MCF 10A (cell line): ENCODE data around the gene FRY. TPM values are rescaled to one million over a fixed set of nuclear protein-coding genes. Genes with fewer than 3 reads are reported as not detected.

Experiments used
- BruUV-seq: library from RNA; stranded (reverse); fragments of 400-500 nt; replicated peaks from 2 replicates; lab custom pipeline; 2021; lab: Mats Ljungman, UMichigan
- CTCF ChIA-PET: fragments of 300-600 bp; sonication (Branson Sonifier 250); formaldehyde crosslinking; extraction: SDS; loops from one replicate; lab custom pipeline; 2021; ENCODE audit warnings: antibody characterized with exemption, inconsistent platforms; lab: Yijun Ruan, JAX
- POLR2A ChIA-PET: fragments of 300-600, 350-650 bp; sonication (Branson Sonifier 250); formaldehyde crosslinking; extraction: SDS; loops from one replicate; lab custom pipeline; 2020; ENCODE audit warnings: antibody characterized with exemption, inconsistent platforms; lab: Yijun Ruan, JAX
- DNase-seq: peaks from one replicate; pipeline ENCODE4 v3.0.0-alpha.2; 2018; ENCODE audit not compliant: unreplicated experiment
- H3K27ac Mint-ChIP-seq: one replicate; pipeline ENCODE4 v1.8.0; 2022; ENCODE audit warnings: mild to moderate bottlenecking, low read depth, mixed read lengths; ENCODE audit not compliant: unreplicated experiment
- H3K27me3 Mint-ChIP-seq: one replicate; pipeline ENCODE4 v1.8.0; 2022; ENCODE audit warnings: mixed read lengths; ENCODE audit not compliant: insufficient read depth, unreplicated experiment
- H3K36me3 Mint-ChIP-seq: one replicate; pipeline ENCODE4 v1.8.0; 2022; ENCODE audit warnings: mild to moderate bottlenecking, moderate library complexity, mixed read lengths; ENCODE audit not compliant: insufficient read depth, unreplicated experiment
- H3K4me1 Mint-ChIP-seq: one replicate; pipeline ENCODE4 v1.8.0; 2022; ENCODE audit warnings: mixed read lengths; ENCODE audit not compliant: insufficient read depth, unreplicated experiment
- H3K4me3 Mint-ChIP-seq: one replicate; pipeline ENCODE4 v1.8.0; 2022; ENCODE audit warnings: mild to moderate bottlenecking, moderate library complexity, mixed read lengths; ENCODE audit not compliant: unreplicated experiment
- H3K9me3 Mint-ChIP-seq: one replicate; pipeline ENCODE4 v1.8.0; 2022; ENCODE audit warnings: mixed read lengths; ENCODE audit not compliant: unreplicated experiment
- intact Hi-C: fragments of 100-400 bp; cut with micrococcal nuclease; formaldehyde crosslinking; loops from 2 replicates; pipeline ENCODE4 v1.14.1; 2022
- total RNA-seq: library from RNA; stranded (reverse); gene quantifications from 2 replicates; pipeline ENCODE4 v1.2.3, GENCODE V29; 2022
- TF ChIP-seq, protein P1 (sequence below): fragments of 200-600 bp; IDR thresholded peaks from one replicate; pipeline ENCODE4 v1.8.0; 2022; ENCODE audit warnings: antibody characterized with exemption, mild to moderate bottlenecking; ENCODE audit not compliant: unreplicated experiment

The FRY gene
- total RNA-seq, 1 experiment from 2014 or later, result 8.9 TPM

GRCh38 chr13:32234914-32235313 lies 203.3 kb downstream of the FRY start:
- CTCF ChIA-PET, result interaction anchor here (0.6 to 1.2 kb wide), 5 partner anchors 10 to 346 kb away, joined by 3 to 8 read pairs (median 4); no protein-coding TSS in a partner anchor
- Mint-ChIP-seq H3K36me3 (peaks cover 6% of the 10 kb centered on the region), H3K27me3 (no peaks in the 10 kb centered on the region), H3K9me3 (no peaks in the 10 kb centered on the region), H3K27ac (no peak overlapping the region), H3K4me1 (no peaks in the 10 kb centered on the region), H3K4me3 (no peak overlapping the region)
- POLR2A ChIA-PET, result no interaction called here
- no TSS peak for BruUV-seq
- TF ChIP-seq, protein P1, sequence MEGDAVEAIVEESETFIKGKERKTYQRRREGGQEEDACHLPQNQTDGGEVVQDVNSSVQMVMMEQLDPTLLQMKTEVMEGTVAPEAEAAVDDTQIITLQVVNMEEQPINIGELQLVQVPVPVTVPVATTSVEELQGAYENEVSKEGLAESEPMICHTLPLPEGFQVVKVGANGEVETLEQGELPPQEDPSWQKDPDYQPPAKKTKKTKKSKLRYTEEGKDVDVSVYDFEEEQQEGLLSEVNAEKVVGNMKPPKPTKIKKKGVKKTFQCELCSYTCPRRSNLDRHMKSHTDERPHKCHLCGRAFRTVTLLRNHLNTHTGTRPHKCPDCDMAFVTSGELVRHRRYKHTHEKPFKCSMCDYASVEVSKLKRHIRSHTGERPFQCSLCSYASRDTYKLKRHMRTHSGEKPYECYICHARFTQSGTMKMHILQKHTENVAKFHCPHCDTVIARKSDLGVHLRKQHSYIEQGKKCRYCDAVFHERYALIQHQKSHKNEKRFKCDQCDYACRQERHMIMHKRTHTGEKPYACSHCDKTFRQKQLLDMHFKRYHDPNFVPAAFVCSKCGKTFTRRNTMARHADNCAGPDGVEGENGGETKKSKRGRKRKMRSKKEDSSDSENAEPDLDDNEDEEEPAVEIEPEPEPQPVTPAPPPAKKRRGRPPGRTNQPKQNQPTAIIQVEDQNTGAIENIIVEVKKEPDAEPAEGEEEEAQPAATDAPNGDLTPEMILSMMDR, result no peak
- intact Hi-C loops, result no loop called here
- peak; percentile 14 for DNase-seq

- intact Hi-C loops, result no loop called here
- Mint-ChIP-seq H3K4me3 (no peak overlapping the region), H3K27ac (no peak overlapping the region), H3K36me3 (peaks cover 6% of the 10 kb centered on the region), H3K27me3 (no peaks in the 10 kb centered on the region), H3K9me3 (no peaks in the 10 kb centered on the region), H3K4me1 (no peaks in the 10 kb centered on the region)
- CTCF ChIA-PET, result interaction anchor here (0.5 to 1.9 kb wide), 3 partner anchors 8 to 1037 kb away, joined by 4 to 8 read pairs (median 5); no protein-coding TSS in a partner anchor
- BruUV-seq, result no TSS peak
- TF ChIP-seq, protein P1, result no peak
- no peak for DNase-seq
- POLR2A ChIA-PET, result interaction anchor here (0.7 to 1.6 kb wide), 2 partner anchors 17 to 22 kb away, joined by 3 read pairs; no protein-coding TSS in a partner anchor
Observed at GRCh38 chr13:32237681-32238080, 206.1 kb downstream of the FRY start.

- CTCF ChIA-PET, result interaction anchor here (0.6 kb wide), 2 partner anchors 17 to 604 kb away, joined by 3 to 4 read pairs; no protein-coding TSS in a partner anchor
- no peak overlapping the region for H3K27ac Mint-ChIP-seq
- TF ChIP-seq, protein P1, result no peak
- no peaks in the 10 kb centered on the region for H3K27me3 Mint-ChIP-seq
- peaks cover 8% of the 10 kb centered on the region for H3K4me1 Mint-ChIP-seq
- POLR2A ChIA-PET, result no interaction called here
- H3K4me3 Mint-ChIP-seq, result no peak overlapping the region
- DNase-seq, result no peak
- BruUV-seq, result no TSS peak
- H3K36me3 Mint-ChIP-seq, result no peaks in the 10 kb centered on the region
- intact Hi-C loops, result no loop called here
- H3K9me3 Mint-ChIP-seq, result no peaks in the 10 kb centered on the region
Observed at GRCh38 chr13:32243695-32244094, 212.1 kb downstream of the FRY start.

GRCh38 chr13:32245555-32245954 lies 214.0 kb downstream of the FRY start:
- POLR2A ChIA-PET, result interaction anchor here (0.6 to 1.8 kb wide), 2 partner anchors 10 to 340 kb away, joined by 3 to 11 read pairs; partner anchors contain the start of gene PDS5B
- intact Hi-C loops, result no loop called here
- CTCF ChIA-PET, result interaction anchor here (0.5 to 3.5 kb wide), 32 partner anchors 8 to 419 kb away, joined by 3 to 25 read pairs (median 5); partner anchors contain the start of gene ZAR1L
- H3K4me3 Mint-ChIP-seq, result no peak overlapping the region
- no peak for DNase-seq
- BruUV-seq, result no TSS peak
- peaks cover 8% of the 10 kb centered on the region for H3K4me1 Mint-ChIP-seq
- no peaks in the 10 kb centered on the region for H3K27me3 Mint-ChIP-seq
- no peaks in the 10 kb centered on the region for H3K36me3 Mint-ChIP-seq
- no peak overlapping the region for H3K27ac Mint-ChIP-seq
- TF ChIP-seq, protein P1, result no peak
- no peaks in the 10 kb centered on the region for H3K9me3 Mint-ChIP-seq
